Activated CD4-positive, alpha-beta T cell treated with anti-CD3 and anti-CD28 coated beads, Interleukin-2, amount 50 U/mL, for 1 hour (primary cell): ENCODE measurements around the gene SYNGR3.
"Not testable (repeated sequence)": the region's sequence is repeated elsewhere in the genome, so short reads cannot be mapped to it uniquely, and the experiment has no call there.

Experiments
- DNase-seq: peaks from one replicate; pipeline ENCODE4 v3.0.0-alpha.2; 2020

Gene SYNGR3

DNA sequence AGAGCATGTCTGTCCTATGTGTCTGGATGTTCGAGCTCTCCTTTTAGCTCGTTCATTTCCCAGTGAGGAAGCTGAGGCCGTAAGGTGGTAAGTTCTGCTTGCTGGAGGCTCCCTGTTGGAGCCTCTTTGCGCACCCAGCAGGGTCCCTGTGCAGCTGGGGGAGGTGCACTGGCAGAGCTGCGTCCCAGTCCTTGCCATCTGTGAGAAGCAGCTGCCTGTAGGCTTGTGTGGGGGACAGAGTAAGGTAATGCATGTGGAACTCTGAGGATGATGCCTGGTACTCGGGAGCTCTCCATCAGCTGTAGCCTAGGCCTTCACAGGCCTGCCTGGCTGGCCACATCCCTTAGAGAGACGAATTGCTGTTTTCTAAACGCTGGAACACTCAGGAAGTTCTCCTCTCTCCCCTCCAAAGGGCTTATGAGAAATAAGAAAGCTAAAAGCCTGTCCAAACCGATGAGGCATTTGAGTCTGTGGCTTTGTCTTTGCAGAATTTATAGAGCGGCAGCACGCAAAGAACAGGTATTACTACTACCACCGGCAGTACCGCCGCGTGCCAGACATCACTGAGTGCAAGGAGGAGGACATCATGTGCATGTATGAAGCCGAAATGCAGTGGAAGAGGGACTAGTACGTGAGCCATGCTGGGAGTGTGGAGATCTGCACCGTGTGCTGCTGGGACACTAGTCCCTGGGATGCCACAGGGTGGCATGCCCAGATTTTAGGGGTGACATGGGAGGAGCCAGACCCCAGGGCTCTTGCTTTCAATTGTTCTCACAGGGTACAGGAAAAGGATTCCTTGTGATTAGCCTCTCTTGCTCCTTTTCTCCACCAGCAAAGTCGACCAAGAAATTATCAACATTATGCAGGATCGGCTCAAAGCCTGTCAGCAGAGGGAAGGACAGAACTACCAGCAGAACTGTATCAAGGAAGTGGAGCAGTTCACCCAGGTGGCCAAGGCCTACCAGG lies 28.8 kb upstream of the SYNGR3 start:
- peak; percentile 37 for DNase-seq

DNA sequence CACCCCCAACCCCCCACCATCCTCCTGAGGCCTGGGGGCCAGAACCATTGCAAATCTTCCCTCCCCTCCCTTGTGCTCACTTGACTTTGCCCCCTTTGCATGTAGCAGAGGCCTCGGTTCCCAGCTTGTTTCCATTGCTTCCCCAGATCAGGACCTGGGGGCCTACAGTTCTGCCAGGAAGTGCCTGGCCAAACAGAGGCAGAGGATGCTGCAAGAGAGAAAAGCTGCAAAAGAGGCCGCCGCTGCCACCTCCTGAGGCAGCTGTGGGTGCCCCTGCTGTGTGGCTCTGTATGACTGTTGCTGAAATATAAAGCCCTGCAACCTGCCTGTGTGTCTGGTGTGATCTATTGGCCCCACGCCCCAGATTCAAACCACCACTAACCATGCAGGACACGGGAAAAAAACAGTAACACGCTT lies 28.1 kb upstream of the SYNGR3 start:
- no peak for DNase-seq

DNA sequence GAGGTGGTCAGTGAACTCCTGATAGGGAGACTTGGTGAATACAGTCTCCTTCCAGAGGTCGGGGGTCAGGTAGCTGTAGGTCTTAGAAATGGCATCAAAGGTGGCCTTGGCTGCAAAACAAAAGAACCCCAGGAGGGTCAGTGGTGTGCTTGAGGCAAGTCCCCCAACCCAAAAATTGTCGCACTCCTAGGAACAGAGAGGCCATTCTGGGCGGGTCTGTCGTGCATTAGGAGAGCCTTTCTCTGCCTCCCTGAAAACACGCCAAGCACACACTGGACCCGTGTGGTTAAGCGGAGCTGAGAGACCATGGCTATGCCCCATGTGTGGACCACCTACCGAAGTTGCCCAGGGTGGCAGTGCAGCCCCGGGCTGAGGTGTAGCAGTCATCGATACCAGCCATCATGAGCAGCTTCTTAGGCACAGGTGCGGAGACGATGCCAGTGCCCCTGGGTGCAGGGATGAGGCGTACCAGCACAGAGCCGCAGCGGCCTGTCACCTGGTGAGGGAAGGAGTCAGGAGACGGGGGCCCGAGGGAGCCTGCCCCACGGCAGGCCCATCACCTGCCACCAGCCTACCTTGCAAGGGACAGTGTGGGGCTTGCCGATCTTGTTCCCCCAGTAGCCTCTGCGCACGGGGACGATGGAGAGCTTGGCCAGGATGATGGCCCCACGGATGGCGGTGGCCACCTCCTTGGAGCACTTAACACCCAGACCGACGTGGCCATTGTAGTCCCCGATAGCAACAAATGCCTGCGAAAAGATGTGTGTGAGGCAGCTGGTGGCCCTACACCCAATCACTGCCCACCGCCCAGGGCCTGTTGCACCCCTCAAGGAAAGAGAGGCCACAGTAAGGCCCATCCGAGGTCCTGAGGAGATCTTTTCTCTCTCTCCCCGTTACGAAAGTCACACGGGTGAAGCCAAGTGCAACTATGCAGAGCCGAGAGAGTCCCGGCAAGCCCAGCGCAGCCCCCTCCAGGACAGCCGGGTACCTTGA lies 27.3 kb upstream of the SYNGR3 start:
- DNase-seq, result not testable (repeated sequence)

DNA sequence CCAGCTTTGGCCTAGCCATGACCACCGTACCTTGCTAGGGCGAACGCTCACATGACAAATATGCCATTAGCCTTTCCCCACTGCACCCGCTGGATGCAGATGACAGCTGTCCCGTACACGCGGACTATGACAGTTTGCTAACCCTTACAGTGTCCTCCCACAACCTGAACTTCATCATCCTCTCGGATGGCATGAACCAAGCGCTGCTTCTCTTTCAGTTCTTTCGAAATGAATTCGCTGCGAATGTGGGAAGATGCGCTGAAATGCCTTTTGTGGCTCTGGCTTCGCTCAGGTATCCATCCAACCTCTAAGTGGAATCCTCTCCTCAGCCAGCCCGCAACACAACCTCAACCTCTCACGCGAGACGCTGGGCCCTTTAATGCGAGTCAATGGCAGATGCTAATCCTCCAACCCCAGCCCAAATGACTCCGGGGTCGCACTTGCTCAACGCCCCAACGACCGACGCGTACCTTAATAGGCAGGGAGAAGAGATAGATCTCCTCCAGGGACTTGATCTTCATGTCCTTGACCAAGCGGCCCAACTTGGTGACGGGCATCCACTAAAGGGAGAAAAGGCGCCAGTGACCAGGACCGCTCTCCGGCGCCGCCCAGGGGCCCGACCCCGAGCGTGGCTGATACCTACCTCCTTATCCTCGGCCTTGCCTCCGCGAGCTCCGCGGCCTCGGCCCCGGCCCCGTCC lies 25.8 kb upstream of the SYNGR3 start:
- peak; percentile 38 for DNase-seq

DNA sequence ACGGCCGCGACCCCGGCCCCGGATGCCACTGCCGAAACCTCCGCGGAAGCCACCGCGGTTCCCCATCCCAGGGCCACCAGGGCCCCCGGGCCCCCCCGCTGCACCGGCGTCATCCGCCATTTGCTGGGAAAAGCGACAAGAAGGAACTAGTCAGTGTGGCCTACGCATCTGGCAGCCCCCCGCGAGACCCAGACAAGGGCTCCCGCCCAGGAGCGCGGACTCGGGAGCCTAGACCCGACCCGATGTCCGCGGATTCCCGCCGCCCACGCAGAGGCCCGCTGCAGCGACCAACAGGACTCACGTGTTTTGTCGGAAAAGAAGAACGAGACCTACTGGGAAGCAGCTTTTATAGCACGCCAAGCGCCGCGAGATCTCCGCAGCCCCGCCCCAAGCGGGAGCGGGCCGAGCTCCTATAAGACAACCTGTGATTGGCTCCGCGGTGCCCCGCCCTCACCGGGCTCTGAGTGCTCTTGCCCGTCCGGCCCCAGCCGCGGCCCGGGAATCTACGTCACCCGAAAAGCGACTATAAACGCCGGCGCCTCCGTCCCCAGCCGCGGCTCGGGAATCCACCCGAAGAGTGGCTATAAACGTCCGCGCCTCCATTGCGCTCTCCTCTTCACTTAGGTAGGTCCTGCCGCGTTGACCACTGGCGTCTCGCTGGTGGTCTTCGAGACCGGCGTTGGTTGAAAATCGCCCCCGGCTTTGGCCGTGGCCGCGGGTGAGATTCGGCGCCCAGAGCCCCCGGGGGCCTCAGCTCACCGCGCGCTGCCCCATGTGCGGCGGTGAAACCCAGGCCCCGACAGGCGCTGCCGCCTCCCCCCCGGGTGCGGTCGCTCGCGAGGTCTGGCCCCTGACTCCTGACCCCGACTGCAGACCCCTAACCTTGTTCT lies 25.0 kb upstream of the SYNGR3 start, which contains the start of gene RPS2:
Gene RPS2, minus strand, starts transcription at position 321 of the 890 bp plus-strand sequence. Its CDS starts 201 bp downstream, at position 120.
- peak; percentile 99 for DNase-seq

DNA sequence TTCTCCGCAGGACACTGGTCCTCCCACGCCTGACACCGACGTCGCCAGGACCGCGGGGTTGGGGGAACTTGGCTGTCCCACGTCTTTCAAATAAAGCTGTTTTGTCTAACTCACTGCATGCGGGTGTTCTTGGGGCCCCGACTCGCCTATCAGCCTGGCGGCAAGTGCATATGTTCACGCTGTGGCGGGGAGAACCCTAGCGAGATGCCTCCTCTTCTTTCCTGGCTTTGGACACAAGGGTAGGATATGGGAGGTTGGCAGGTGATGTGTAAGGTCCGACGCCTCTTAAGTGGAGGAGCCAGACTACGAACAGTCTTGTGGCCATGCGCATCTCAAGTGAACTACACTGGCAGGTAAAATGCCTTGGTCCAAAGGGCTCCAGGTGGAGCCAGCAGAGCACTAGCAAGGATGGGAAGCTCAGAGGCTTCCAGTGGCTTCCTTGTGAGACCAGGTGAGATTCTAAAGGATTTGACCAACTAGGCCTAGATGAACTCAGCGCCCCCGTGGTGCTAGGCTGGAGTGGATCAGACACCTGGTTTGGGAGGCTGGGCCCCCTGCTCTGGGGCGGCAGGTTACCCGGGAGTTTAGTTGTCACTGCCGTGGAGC lies 24.3 kb upstream of the SYNGR3 start:
- DNase-seq, result no peak

DNA sequence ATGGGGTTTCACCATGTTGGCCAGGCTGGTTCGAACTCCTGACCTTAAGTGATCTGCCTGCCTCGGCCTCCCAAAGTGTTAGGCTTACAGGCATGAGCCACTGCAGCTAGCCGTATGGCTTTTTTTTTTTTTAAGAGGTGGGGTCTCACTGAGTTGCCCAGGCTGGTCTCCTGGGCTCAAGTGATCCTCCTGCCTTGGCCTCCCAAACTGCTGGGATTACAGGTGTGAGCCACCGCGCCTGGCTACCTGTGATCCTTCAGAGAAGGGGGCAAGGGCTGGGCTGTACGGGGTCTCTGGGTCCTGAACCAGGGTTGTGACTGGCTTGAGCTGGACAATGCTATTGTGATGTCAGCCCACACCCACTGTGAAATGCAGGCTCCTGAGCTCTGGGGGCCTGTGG lies 23.3 kb upstream of the SYNGR3 start, which contains the start of gene RNF151:
Gene RNF151, plus strand, starts transcription at position 397 of the 400 bp plus-strand sequence. CDS start 26 bp downstream, outside the sequence.
- DNase-seq, result no peak

DNA sequence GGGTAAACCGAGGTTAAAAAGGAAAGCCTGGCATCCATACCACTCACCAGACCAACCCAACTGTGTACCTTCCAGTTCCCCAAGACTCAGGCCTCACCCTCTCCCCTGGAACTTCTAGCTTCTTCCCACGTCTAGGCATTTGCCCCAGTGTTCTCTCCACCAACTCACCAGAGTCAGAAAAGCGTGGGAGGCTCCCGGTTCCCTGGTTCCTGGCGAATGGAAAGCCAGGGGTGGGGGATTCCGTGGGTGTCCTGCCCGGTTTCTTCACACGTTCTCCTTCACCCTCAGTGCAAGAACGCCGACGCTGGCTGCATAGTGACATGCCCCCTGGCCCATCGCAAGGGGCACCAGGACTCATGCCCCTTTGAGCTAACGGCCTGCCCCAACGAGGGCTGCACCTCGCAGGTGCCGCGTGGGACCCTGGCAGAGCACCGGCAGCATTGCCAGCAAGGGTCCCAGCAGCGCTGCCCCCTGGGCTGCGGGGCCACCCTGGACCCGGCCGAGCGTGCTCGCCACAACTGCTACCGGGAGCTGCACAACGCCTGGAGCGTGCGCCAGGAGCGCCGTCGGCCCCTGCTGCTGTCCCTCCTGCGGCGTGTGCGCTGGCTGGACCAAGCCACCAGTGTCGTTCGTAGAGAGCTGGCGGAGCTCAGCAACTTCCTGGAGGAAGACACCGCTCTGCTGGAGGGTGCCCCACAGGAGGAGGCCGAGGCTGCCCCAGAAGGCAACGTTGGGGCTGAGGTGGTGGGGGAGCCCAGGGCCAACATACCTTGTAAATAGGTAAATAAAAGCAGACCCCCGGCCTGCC lies 21.4 kb upstream of the SYNGR3 start:
- no peak for DNase-seq

DNA sequence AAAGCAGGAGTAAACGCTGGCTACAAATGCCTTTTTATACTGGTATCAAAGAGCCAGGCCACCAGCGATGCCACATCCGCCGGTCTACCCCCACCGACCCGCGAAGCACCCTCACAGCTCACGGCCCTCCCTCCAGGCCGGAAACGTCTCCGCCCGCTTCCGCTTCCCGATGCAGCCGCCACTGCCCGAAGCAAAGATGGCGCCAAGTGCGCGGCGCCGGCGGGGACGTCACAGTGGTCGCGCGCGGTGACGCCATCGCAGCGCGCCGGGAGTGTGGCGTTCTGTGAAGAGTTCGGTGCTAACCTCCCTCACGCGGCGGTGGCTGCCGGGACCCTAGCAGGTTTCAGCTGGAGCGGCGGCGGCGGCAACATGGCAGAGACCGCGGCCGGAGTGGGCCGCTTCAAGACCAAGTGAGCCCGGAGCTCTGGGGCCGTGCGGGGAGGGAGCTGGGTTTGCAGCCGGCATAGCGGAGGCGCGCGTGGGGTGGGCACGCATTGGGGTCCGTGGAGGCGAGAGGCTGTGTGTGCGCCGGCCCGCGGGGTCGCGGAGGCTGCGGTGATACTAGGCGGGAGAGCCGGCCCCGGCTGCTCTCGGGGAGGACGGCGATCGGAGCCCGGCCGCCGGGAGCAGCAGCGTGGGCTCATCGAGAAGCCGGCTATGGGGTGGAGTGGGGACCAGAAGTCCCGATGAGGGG lies 17.8 kb upstream of the SYNGR3 start, which contains the start of gene TBL3:
Gene TBL3, plus strand, starts transcription at position 258 of the 694 bp plus-strand sequence. Its CDS starts 112 bp downstream, at position 370.
- peak; percentile 94 for DNase-seq

DNA sequence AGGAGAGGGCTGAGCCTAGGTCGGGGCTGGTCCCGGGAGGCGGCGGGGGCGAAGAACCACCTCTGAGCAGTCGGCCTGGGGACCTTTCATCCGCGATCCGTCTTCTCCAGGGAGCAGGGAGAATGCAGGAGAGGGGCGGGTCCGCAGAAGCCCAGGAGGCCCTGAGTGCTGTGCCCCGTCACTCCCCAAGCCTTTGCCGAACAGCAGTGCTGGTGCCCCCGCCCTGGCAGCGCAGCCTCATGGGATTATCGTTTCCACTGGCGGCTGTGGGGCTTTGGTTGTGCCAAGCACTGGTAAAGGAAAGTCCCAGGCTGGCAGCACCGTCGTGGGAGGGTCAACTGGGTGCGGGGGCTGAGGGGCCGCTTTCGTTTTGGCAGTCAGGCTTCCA lies 17.3 kb upstream of the SYNGR3 start:
- no peak for DNase-seq

DNA sequence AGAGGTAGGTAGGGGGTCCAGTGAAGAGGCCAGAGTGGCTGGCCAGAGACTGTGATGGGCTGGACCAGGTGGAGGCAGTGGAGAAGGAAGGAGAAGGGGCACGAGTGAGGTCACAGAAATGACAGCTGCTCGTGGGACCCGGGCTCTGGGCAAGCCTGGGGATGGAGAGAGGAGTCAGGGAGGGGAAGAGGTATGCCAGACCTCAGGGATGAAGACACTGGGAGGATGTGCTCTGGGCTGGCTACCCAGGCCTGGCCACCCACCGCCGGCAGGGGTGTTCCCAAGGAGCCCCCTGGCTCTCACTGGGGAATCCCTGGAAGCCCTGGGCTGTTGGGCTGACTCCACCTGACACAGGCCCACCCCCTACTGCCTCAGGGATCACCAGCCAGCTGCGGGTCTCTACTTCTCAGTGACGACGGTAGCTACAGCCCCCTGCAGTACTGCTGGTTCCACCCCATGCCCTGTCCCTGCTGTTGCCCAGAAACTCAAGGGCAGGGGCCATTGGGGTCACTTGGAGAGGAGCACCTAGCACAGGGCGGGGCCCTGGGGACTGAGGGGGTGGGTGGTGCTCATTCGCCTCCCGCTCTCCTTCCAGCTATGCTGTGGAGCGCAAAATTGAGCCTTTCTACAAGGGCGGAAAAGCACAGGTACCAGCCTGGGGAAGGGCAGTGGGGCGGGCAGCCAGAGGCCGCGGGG lies 16.2 kb upstream of the SYNGR3 start:
- no peak for DNase-seq

DNA sequence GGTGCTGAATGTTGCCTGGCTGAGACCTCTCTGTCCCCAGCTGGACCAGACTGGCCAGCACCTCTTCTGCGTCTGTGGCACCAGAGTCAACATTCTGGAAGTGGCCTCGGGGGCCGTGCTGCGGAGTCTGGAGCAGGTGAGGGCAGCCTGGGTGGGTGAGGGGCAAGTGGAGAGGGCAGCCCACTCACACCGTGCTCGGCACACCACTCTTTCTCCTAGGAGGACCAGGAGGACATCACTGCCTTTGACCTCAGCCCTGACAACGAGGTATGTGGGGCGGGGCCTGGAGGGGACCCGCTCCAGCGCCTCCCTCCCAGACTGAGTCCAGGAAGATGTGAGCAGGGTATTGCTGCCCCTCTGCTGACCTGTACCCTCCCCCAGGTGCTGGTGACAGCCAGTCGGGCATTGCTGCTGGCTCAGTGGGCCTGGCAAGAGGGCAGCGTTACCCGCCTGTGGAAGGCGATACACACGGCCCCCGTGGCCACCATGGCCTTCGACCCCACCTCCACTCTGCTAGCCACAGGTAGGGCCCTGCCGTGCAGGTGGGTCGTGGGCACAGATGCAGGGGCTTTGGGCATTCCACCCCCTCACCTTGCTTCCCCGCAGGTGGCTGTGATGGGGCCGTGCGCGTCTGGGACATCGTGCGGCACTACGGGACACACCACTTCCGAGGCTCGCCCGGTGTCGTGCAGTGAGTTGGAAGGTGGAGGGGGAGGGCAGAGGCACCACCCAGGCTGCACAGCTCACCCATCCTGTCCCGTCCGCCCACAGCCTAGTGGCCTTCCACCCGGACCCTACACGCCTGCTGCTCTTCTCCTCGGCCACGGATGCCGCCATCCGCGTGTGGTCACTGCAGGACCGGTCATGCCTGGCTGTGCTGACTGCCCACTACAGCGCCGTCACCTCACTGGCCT lies 15.4 kb upstream of the SYNGR3 start:
- no peak for DNase-seq

DNA sequence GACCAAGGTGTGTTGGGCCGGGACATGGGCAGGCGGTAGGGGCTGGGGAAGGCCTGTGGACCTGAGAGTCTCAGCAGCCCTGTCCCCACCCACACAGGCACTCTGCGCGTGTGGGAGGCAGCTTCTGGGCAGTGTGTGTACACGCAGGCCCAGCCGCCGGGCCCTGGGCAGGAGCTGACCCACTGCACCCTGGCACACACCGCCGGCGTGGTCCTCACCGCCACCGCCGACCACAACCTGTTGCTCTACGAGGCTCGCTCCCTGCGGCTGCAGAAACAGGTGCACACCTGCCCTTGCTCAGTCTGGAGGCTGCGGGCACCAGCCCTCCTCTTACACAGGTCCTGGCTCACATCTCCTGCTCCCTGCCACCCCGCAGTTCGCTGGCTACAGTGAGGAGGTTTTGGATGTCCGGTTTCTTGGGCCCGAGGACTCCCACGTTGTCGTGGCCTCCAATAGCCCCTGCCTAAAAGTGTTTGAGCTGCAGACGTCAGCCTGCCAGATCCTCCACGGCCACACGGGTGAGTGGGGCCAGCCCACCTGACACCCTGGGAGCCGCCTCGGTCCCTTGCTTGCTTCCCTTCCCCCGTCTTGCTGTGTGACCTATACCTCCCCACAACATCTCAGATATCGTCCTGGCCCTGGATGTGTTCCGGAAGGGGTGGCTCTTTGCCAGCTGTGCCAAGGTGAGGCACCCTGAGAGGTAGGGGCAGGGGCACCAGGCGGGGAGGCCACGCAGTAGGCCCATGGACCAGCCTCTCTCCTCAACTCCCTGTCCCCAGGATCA lies 14.1 kb upstream of the SYNGR3 start:
- no peak for DNase-seq

DNA sequence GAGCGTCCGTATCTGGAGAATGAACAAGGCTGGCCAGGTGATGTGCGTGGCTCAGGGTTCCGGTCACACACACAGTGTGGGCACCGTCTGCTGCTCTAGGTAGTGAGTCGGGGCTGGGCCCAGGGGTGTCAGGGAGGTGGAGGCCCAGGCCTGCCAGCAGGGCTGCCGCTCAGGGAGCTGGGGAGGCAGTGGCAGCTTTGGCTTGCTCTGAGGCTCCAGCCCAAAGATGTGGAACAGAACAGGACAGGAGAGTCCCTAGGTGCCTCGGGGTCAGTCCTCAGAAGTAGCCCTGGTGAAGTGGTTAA lies 13.6 kb upstream of the SYNGR3 start:
- no peak for DNase-seq

DNA sequence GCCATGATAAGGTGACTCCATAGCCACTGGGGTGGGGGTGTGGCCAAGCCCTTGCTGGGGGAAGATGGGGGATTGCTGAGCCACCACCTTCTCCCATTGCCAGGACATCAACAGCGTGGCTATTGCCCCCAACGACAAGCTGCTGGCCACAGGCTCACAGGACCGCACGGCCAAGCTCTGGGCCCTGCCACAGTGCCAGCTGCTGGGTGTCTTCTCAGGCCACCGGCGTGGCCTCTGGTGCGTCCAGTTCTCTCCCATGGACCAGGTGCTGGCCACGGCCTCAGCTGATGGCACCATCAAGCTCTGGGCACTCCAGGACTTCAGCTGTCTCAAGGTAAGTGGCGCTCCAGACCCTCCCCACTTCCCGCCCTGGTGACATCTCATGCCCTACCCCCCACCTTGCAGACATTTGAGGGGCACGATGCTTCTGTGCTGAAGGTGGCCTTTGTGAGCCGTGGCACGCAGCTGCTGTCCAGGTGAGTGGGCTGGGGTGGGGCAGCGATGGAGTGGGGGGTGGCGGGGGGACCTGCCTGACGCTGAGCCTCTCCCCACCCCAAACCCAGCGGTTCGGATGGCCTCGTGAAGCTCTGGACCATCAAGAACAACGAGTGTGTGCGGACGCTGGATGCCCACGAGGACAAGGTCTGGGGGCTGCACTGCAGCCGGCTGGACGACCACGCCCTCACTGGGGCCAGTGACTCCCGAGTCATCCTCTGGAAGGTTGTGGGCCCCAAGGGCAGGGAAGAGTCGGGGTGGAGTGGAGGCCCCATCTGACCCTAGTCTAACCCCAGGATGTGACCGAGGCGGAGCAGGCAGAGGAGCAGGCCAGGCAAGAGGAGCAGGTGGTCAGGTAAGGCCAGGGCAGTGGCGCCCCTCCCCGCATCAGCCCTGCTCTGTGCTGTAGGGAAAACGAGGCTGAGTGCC lies 12.6 kb upstream of the SYNGR3 start:
- DNase-seq, result no peak

DNA sequence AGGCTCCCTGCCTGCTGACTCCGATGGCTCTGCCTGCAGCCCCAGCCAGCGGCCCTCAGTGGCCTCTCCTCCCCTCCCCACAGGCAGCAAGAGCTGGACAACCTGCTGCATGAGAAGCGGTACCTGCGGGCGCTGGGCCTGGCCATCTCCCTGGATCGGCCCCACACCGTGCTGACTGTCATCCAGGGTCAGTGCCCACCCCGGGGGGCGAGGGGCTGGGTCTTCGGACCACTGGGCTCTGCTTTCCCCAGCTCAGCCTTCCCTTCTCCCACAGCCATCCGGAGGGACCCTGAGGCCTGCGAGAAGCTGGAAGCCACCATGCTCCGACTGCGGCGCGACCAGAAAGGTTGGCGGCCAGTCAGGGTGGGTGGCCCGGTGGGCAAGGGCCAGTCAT lies 11.9 kb upstream of the SYNGR3 start:
- no peak for DNase-seq
